ENCODE results near the gene MRPL55. TPM values are rescaled to one million over a fixed set of nuclear protein-coding genes. Genes with fewer than 3 reads are reported as not detected.
A peak's percentile ranks its signal among the peaks of the same experiment; 100 is the strongest.

Gene MRPL55
- total RNA-seq, 3 donors from 2014 or later (not counting 1 experiment from before 2014, with no cell fraction given), result 50.0 to 70.6 (median 64.1) TPM

GRCh38 chr1:228058949-228059633 is 50.0 kb downstream of the MRPL55 start:
- Mint-ChIP-seq H3K27me3 (ENCODE audit: low read depth in 2 of 2) (peaks cover 32 to 33% of the 10 kb centered on the region in 2 donors), H3K36me3 (no peaks in the 10 kb centered on the region), H3K27ac (no peak overlapping the region), H3K9me3 (no peaks in the 10 kb centered on the region), H3K4me1 (peaks cover 0 to 11% of the 10 kb centered on the region in 2 donors), H3K4me3 (peak overlapping the region; percentile 65)
- ATAC-seq (peak; percentile 68 to 76 (median 75)), DNase-seq (peak; percentile 41 to 86)
- 12% methylated on average over 66 of the region's 66 CpGs for WGBS (ENCODE audit: insufficient coverage)
- intact Hi-C loops (cut with micrococcal nuclease), result no loop called here
- peaks cover 4% of the 10 kb centered on the region for H3K9me3 ChIP-seq (ENCODE audit: control insufficient read depth, insufficient read depth, low read length)
- H3K27me3 ChIP-seq (ENCODE audit: control insufficient read depth, insufficient read depth, low read length), result peaks cover 34% of the 10 kb centered on the region
- TF ChIP-seq, protein P1, sequence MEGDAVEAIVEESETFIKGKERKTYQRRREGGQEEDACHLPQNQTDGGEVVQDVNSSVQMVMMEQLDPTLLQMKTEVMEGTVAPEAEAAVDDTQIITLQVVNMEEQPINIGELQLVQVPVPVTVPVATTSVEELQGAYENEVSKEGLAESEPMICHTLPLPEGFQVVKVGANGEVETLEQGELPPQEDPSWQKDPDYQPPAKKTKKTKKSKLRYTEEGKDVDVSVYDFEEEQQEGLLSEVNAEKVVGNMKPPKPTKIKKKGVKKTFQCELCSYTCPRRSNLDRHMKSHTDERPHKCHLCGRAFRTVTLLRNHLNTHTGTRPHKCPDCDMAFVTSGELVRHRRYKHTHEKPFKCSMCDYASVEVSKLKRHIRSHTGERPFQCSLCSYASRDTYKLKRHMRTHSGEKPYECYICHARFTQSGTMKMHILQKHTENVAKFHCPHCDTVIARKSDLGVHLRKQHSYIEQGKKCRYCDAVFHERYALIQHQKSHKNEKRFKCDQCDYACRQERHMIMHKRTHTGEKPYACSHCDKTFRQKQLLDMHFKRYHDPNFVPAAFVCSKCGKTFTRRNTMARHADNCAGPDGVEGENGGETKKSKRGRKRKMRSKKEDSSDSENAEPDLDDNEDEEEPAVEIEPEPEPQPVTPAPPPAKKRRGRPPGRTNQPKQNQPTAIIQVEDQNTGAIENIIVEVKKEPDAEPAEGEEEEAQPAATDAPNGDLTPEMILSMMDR (IDR thresholded peaks at IDR 0.05), result no peak
- peaks cover 23% of the 10 kb centered on the region for H3K4me1 ChIP-seq (ENCODE audit: control insufficient read depth, insufficient read depth, low read length)
- no peak overlapping the region for H3K27ac ChIP-seq (ENCODE audit: low read length)
- H3K36me3 ChIP-seq (ENCODE audit: control insufficient read depth, insufficient read depth, low read length), result no peaks in the 10 kb centered on the region
- peak overlapping the region; percentile 16 for H3K4me3 ChIP-seq (ENCODE audit: low read length)

GRCh38 chr1:228058172-228058948 is 50.7 kb downstream of the MRPL55 start:
- Mint-ChIP-seq H3K27me3 (ENCODE audit: low read depth in 2 of 2) (peaks cover 35 to 38% of the 10 kb centered on the region in 2 donors), H3K4me1 (peaks cover 0 to 11% of the 10 kb centered on the region in 2 donors), H3K9me3 (no peaks in the 10 kb centered on the region), H3K36me3 (no peaks in the 10 kb centered on the region), H3K4me3 (no peak overlapping the region), H3K27ac (no peak overlapping the region)
- H3K4me3 ChIP-seq (ENCODE audit: low read length), result no peak overlapping the region
- H3K36me3 ChIP-seq (ENCODE audit: control insufficient read depth, insufficient read depth, low read length), result no peaks in the 10 kb centered on the region
- 57% methylated on average over 18 of the region's 18 CpGs for WGBS (ENCODE audit: insufficient coverage)
- no peak overlapping the region for H3K27ac ChIP-seq (ENCODE audit: low read length)
- TF ChIP-seq, protein P1 (IDR thresholded peaks at IDR 0.05), result no peak
- ATAC-seq (peak in 1 of 3 donors; percentile 2), DNase-seq (no peak)
- peaks cover 28% of the 10 kb centered on the region for H3K27me3 ChIP-seq (ENCODE audit: control insufficient read depth, insufficient read depth, low read length)
- H3K4me1 ChIP-seq (ENCODE audit: control insufficient read depth, insufficient read depth, low read length), result peaks cover 23% of the 10 kb centered on the region
- intact Hi-C loops (cut with micrococcal nuclease), result no loop called here
- peaks cover 4% of the 10 kb centered on the region for H3K9me3 ChIP-seq (ENCODE audit: control insufficient read depth, insufficient read depth, low read length)

Other genes starting within 250 kb of the MRPL55 start
- gene WNT9A, start 161.4 kb downstream of the MRPL55 start, total RNA-seq, result not detected
- gene WNT3A, start 102.3 kb downstream of the MRPL55 start, total RNA-seq, result not detected
- 100 to 1,000 TPM; 368 to 427 (median 424) TPM for gene ARF1, start 26.6 kb downstream of the MRPL55 start, total RNA-seq
- gene C1orf35, start 6.0 kb downstream of the MRPL55 start, total RNA-seq, result 10 to 100 TPM; 18.9 to 21.6 (median 19.6) TPM
- 100 to 1,000 TPM; 292 to 313 (median 308) TPM for gene GUK1, start 31.0 kb upstream of the MRPL55 start, total RNA-seq
- 1 to 10 TPM; 1.0 to 2.2 (median 1.7) TPM for gene GJC2, start 40.6 kb upstream of the MRPL55 start, total RNA-seq
- gene IBA57, start 56.5 kb upstream of the MRPL55 start, total RNA-seq, result 10 to 100 TPM; 13.3 to 14.1 (median 13.8) TPM
- 10 to 100 TPM in 2 of 3 donors, 1 to 10 TPM in 1; 9.6 to 30.0 (median 14.3) TPM for gene OBSCN, start 98.7 kb upstream of the MRPL55 start, total RNA-seq

Data from natural killer cell (primary cell).